NB4 (cell line): ENCODE data around the gene MC4R.

Experiments used
- DNase-seq: peaks from one replicate; pipeline ENCODE4 v3.0.0; 2010; ENCODE audit warnings: low read depth
- H3K4me3 ChIP-seq: one replicate; pipeline ENCODE4 v1.5.1; 2011; ENCODE audit warnings: mild to moderate bottlenecking, low read depth, low read length, moderate library complexity
- MYC ChIP-seq: IDR thresholded peaks from 2 replicates; pipeline ENCODE4 v1.6.1; 2011; ENCODE audit warnings: low read depth, low read length
- POLR2A ChIP-seq: IDR thresholded peaks from 2 replicates; pipeline ENCODE4 v1.6.1; 2011; ENCODE audit warnings: mild to moderate bottlenecking; ENCODE audit not compliant: insufficient read length; ENCODE audit errors: extremely low read depth
- TF ChIP-seq, protein P1 (sequence below): IDR thresholded peaks from one replicate; pipeline ENCODE4 v1.5.1; 2012; ENCODE audit warnings: low read depth, low read length
- TF ChIP-seq, protein P2 (sequence below): IDR thresholded peaks from 2 replicates; pipeline ENCODE4 v1.6.1; 2011; ENCODE audit warnings: low read depth, low read length

MC4R gene

DNA sequence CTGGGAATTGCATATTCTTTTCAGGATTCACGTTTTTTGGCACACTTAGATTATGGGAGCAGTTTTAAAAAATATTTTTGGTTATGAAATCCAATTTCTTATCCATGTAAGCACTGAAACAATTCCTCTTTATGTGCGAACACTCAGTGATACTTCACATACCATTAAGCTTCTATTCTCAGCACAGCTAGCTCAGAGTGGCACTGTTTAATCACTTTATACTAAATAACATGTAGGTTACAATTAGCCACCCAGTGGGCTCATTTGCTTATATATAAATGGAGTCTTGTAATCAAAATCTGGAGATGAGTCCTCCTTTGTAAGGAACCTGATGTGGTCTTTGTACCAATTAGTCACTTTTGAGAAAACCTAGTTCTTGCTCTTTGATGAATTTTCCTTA, 11.3 kb upstream of the MC4R start:
- TF ChIP-seq POLR2A (no peak), MYC (no peak)
- TF ChIP-seq, protein P1, sequence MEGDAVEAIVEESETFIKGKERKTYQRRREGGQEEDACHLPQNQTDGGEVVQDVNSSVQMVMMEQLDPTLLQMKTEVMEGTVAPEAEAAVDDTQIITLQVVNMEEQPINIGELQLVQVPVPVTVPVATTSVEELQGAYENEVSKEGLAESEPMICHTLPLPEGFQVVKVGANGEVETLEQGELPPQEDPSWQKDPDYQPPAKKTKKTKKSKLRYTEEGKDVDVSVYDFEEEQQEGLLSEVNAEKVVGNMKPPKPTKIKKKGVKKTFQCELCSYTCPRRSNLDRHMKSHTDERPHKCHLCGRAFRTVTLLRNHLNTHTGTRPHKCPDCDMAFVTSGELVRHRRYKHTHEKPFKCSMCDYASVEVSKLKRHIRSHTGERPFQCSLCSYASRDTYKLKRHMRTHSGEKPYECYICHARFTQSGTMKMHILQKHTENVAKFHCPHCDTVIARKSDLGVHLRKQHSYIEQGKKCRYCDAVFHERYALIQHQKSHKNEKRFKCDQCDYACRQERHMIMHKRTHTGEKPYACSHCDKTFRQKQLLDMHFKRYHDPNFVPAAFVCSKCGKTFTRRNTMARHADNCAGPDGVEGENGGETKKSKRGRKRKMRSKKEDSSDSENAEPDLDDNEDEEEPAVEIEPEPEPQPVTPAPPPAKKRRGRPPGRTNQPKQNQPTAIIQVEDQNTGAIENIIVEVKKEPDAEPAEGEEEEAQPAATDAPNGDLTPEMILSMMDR: no peak
- TF ChIP-seq, protein P2, sequence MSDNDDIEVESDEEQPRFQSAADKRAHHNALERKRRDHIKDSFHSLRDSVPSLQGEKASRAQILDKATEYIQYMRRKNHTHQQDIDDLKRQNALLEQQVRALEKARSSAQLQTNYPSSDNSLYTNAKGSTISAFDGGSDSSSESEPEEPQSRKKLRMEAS: no peak
- DNase-seq: no peak
- H3K4me3 ChIP-seq: no peak overlapping the region

DNA sequence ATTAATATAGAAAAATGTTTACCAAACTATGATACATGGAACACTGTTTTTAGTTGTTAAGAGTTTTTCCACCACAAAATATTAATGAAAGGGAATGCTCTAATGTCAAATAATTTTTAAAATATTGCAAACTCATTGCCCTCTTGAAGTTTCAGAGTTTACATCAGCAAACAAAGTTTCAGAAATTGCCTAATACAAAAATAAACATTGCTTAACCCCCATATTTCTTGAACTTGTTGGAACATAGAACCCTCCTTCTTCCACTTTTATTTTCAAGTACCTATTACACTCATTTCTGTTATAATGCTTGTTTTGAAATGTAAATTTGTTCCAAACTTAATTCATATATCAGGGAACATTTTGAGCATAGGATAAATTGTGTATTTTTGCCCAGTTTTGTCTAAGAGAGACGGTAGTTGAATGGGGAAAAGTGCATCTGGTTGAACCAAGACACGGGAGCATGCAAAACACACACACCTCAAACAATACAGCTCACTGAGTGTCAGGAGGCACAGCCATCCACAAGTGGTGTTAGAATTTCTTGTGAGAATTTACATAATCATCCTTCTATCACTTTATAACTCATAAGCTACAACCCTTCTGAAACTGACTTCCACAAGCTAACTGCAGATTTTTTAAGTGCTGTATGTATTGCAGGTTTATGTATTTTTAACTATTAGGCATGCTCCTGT, 5.3 kb upstream of the MC4R start:
- no peak for DNase-seq
- no peak overlapping the region for H3K4me3 ChIP-seq
- TF ChIP-seq POLR2A: no peak
- TF ChIP-seq, protein P1: no peak
- TF ChIP-seq MYC: no peak
- TF ChIP-seq, protein P2: no peak

DNA sequence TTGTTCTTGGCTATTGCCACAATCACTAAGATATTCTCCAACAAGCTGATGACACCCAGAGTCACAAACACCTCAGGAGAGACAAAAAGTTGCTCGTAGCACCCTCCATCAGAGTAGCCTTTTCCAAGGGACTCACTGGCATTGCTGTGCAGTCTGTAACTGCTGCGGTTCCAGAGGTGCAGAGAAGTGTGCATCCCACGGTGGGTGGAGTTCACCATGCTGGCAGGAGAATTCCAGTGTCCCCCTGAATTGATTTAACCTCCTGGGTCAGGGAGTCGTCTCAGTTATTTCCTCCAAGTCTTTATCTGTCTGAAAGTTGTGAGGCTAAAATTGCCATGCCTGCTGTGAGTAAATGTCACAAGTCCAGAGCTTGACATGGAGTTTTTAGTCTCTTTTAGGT, 443 bp downstream of the MC4R start:
- DNase-seq: no peak
- TF ChIP-seq MYC (no peak), POLR2A (no peak)
- TF ChIP-seq, protein P2: no peak
- TF ChIP-seq, protein P1: no peak
- no peak overlapping the region for H3K4me3 ChIP-seq

DNA sequence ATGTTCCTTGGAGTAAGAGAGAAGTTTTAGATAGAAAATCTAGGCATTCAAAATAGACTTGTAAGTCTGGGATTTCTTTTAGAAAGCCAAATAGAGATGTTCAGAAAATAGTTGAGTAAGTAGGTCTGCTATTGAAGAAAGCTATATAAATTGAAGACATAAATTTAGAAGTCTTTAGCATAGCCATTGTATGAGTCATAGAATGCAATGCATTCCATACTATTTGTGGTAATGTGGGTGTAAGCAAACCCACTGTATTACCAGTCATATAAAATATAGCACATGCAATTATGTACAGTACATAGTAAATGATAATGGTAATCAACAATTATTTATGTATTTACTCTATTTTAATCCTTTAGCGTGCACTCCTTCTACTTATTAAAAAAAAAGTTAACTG, 14.1 kb downstream of the MC4R start:
- no peak for DNase-seq
- TF ChIP-seq POLR2A: no peak

DNA sequence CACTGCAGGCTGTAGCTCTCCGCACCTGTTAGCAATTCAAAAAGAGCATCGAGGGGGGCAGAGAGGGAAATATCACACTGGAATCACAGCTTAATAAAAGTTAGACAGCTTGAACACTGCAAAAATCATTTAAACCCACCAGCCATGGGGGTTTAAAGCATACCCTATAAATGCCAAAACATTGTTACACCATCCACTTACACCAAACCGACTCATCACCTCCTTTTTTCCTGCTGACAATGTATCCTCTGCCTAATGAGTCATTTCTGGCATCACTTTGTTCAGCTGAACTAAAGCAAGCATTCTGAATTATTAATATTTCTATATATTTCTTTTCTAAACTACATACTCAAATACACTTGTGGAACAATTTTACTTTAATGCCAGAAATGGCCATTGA, 21.6 kb downstream of the MC4R start:
- H3K4me3 ChIP-seq: no peak overlapping the region
- DNase-seq: no peak
- TF ChIP-seq POLR2A: no peak
- TF ChIP-seq, protein P2: no peak
- TF ChIP-seq MYC: no peak
- TF ChIP-seq, protein P1: no peak

More for the DNA sequence above, 14.1 kb downstream of the MC4R start:
- H3K4me3 ChIP-seq: no peak overlapping the region

DNA sequence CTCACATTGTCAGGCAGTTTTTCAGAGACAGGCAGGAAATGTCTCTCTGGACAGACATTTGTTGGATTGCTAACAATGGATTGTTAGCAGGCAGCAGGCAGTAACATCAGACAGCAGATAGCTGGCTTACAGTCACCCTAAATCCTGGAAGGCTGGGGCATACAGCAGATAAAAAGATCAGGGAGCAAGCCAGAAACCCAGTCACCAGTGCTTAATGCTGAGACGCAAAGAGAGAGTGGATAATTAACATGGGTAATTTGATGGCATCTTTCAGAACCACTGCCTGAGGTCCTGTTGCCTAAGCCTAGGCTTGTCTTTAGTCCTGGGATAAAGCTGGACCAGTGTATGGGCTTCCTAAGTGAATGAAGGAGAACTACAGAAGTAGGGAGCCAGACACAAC, 22.4 kb downstream of the MC4R start:
- no peak for TF ChIP-seq POLR2A
- TF ChIP-seq MYC: no peak
- TF ChIP-seq, protein P1: no peak
- TF ChIP-seq, protein P2: no peak
- DNase-seq: no peak
- no peak overlapping the region for H3K4me3 ChIP-seq
